HG03460 (cell line): ENCODE measurements around the gene MYG1.

ENCODE experiments used
- ATAC-seq: cut with Tn5 transposase; IDR thresholded peaks from one replicate; pipeline ENCODE4 v1.9.1; 2021; ENCODE audit not compliant: unreplicated experiment

The MYG1 gene

GRCh38 chr12:53299454-53300180 lies at the start of gene MYG1:
TSS of gene MYG1 (plus strand) at chr12:53299695. CDS start at chr12:53299738, 43 bp downstream.
- ATAC-seq = peak; percentile 65

- peak; percentile 73 for ATAC-seq
Observed at GRCh38 chr12:53251477-53252348, 47.8 kb upstream of the MYG1 start.

GRCh38 chr12:53252349-53252916 lies 47.1 kb upstream of the MYG1 start:
- no peak for ATAC-seq

GRCh38 chr12:53253298-53253697 lies 46.2 kb upstream of the MYG1 start:
- no peak for ATAC-seq

- no peak for ATAC-seq
Observed at GRCh38 chr12:53254816-53255545, 44.5 kb upstream of the MYG1 start.

- no peak for ATAC-seq
Observed at GRCh38 chr12:53255996-53256395, 43.5 kb upstream of the MYG1 start.

- ATAC-seq = no peak
Observed at GRCh38 chr12:53258541-53259539, 40.7 kb upstream of the MYG1 start.

- ATAC-seq = no peak
Observed at GRCh38 chr12:53259891-53260290, 39.6 kb upstream of the MYG1 start.

- ATAC-seq = no peak
Observed at GRCh38 chr12:53265783-53266182, 33.7 kb upstream of the MYG1 start.

GRCh38 chr12:53267306-53267998 lies 32.0 kb upstream of the MYG1 start:
- ATAC-seq = peak; percentile 11

- peak; percentile 82 for ATAC-seq
Observed at GRCh38 chr12:53267999-53268629, 31.4 kb upstream of the MYG1 start, which contains the start of gene ESPL1. TSS of gene ESPL1 (plus strand) at chr12:53268299. CDS start at chr12:53268767, 468 bp downstream.

GRCh38 chr12:53268630-53269562 lies 30.6 kb upstream of the MYG1 start:
- peak; percentile 5 for ATAC-seq

- ATAC-seq = no peak
Observed at GRCh38 chr12:53274445-53274844, 25.1 kb upstream of the MYG1 start.

- ATAC-seq = no peak
Observed at GRCh38 chr12:53276511-53276910, 23.0 kb upstream of the MYG1 start.

- no peak for ATAC-seq
Observed at GRCh38 chr12:53277981-53278380, 21.5 kb upstream of the MYG1 start.

GRCh38 chr12:53279283-53279869 lies 20.1 kb upstream of the MYG1 start:
- ATAC-seq = no peak

- ATAC-seq = no peak
Observed at GRCh38 chr12:53279888-53280498, 19.5 kb upstream of the MYG1 start.
